Nucleus accumbens (tissue), 56 donors: ENCODE results near the gene SLC35D3.
A peak's percentile ranks its signal among the peaks of the same experiment; 100 is the strongest.
"Not testable (repeated sequence)": the region's sequence is repeated elsewhere in the genome, so short reads cannot be mapped to it uniquely, and the experiment has no call there.

Experiments
- DNase-seq, 56 donors: peaks; one replicate each; lab custom pipeline; 2025; lab: John Stamatoyannopoulos, UW

Gene SLC35D3, protein sequence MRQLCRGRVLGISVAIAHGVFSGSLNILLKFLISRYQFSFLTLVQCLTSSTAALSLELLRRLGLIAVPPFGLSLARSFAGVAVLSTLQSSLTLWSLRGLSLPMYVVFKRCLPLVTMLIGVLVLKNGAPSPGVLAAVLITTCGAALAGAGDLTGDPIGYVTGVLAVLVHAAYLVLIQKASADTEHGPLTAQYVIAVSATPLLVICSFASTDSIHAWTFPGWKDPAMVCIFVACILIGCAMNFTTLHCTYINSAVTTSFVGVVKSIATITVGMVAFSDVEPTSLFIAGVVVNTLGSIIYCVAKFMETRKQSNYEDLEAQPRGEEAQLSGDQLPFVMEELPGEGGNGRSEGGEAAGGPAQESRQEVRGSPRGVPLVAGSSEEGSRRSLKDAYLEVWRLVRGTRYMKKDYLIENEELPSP

DNA sequence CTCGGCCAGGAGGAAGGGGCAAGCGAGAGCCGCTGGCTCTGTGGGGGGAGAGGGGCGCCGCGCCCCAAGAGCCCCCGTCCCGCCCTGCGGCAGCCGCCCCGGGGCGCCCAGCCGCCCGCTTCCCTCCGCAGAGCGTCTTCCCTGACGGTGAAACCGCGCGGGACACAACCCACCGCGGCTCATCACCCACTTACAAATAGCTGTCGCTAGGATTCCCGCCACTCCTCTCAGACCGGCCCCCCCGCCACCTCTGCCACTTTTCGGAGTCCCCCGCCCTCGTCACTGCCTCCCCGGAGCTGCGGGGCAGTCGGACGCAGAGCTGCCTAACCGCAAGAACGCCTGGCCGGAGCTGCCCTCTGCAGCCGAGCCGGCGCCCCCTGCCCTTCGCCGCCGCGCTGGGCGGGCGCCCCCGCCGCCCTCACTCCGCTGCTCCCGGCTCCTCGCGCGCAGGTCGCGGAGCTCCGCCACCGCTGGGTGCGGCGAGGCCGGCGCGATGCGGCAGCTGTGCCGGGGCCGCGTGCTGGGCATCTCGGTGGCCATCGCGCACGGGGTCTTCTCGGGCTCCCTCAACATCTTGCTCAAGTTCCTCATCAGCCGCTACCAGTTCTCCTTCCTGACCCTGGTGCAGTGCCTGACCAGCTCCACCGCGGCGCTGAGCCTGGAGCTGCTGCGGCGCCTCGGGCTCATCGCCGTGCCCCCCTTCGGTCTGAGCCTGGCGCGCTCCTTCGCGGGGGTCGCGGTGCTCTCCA, at the start of gene SLC35D3:
Gene SLC35D3, plus strand, starts transcription at position 366 of the 749 bp plus-strand sequence. Its CDS starts 128 bp downstream, at position 494.
- DNase-seq = peak in 1 of 56 donors; percentile 20

DNA sequence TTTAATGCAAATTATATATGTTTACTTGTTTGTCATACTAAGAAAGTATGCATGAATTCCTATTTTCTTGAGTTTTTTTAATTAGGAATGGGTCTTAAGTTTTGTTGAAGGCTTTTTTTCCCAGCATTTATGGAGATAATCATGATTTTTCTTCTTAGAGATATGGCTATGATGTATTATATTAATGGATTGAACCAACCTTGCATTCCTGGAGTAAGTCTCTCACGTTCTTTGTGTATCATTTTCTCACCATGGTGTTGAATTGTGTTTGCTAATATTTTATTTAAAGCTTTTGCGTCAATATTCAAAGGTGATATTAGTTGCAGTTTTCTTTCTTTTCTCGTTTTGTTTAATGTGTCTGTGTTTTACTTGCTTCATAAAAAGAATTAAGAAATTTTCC, 48.4 kb upstream of the SLC35D3 start:
- no peak for DNase-seq

DNA sequence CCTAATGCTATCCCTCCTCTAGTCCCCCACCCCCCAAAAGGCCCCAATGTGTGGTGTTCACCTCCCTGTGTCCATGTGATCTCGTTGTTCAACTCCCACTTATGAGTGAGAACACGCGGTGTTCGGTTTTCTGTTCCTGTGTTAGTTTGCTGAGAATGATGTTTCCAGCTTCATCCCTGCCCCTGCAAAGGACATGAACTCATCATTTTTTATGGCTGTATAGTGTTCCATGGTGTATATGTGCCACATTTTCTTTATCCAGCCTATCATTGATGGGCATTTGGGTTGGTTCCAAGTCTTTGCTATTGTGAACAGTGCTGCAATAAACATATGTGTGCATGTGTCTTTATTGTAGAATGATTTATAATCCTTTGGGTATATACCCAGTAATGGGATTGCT, 45.6 kb upstream of the SLC35D3 start:
- DNase-seq = not testable (repeated sequence)

DNA sequence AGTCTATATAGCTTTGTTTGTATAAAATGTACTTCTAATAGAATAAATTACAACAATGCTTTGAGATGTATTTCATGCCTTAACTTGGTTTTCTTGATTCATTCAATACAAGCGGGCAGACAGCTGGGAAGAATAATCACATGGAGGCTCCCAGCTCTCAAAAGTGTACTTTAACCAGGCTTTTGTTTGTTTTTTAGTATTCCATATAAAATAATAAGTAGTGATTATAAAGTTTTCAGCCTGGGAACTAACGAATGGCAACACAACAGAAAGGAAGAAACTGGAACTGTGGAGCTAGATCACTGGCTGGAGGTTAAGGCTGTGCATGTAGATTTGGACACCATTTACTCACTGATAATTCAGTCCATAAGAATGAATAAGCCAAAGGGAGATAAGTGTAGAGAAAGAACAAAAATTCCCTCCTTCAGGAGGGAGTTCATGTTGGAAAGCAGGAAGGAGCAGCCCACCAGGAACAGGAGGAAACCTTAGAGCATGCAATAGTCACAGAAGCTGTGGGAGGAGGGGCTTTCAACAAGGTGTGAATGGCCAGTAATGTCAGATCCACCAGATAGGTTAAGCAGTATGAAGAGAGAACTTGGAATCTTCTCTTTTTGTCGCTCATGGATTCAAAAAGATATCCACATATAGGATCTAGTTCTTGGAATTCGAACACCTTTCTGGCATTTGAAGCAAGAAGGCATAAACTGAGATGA, 41.2 kb upstream of the SLC35D3 start:
- no peak for DNase-seq

DNA sequence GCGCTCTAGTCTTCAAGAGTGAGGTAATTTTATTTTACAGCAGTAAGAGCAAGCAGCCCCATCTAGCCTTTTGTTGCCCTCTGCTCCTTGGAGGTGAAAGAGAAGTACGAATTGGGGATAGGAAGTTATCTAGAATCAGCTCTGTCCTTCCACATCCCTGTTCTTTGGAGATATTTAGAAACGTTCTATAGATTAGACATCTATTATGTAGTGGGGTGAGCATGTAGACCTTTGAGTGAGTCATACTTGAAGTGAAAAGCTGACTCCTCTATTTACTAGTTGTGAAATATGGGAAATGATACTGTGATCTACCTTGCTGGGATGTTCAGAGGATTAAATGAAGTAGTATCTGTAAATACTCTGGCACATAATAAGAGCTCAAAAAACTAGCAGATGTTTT, 36.0 kb upstream of the SLC35D3 start:
- DNase-seq = no peak

DNA sequence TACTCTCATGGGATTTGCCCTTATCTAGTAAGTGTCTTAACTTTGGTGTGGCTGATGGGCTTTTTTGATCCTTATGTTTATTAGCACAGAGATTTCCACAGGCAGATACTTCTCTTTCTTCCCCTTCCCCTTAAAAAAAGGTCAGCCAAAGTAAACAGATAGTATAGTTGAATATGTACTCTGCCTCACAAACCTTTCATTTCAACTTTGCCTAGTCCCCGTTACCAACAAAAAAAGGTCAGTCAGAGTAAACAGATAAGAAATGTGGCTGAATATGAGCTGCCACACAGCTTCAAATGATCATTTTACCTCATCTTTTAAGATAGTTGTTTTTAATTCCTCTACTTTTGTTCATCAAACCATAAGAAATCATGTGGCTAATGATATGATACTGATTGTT, 34.1 kb upstream of the SLC35D3 start:
- no peak for DNase-seq

DNA sequence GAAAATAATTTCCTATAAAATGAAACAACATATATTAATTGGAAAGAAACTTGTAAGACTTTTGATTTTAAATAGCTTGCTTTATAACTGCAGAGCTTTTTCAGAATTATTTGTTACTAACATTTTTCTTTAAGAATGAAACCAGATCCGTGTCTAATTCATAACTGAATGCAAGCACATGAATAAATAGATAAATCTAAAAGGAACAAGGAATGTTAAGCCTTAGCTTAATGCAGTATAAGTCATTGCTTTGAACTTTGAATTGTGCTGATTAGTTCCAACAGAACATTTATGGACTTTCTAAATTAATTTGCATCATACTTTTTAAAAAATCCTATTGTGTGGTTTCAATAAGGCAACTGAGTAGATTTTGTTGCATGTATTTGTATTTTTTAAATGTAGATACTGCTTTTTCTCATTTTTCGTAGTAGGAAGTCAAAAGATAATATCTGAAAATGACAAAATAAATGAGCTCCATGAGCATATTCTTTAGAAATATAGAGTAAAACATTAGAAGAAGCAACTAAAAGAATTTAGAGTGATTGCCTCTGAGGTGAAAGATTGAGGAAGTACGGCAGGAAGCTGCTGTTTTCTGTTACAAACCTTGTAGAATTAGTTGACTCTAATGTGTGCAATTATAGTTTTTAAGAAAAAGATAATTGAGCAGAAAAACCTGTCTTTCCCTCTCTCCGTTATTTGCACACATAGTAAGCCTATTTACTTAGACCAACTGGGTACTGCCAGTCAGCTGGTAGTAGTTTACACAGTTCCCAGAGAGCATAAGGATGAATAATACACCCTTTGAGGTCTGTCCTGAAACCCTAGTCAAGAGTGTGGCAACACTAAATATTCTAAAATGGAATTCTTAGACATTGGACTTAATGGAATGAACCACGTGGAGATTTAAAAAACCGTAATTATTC, 32.6 kb upstream of the SLC35D3 start:
- no peak for DNase-seq

DNA sequence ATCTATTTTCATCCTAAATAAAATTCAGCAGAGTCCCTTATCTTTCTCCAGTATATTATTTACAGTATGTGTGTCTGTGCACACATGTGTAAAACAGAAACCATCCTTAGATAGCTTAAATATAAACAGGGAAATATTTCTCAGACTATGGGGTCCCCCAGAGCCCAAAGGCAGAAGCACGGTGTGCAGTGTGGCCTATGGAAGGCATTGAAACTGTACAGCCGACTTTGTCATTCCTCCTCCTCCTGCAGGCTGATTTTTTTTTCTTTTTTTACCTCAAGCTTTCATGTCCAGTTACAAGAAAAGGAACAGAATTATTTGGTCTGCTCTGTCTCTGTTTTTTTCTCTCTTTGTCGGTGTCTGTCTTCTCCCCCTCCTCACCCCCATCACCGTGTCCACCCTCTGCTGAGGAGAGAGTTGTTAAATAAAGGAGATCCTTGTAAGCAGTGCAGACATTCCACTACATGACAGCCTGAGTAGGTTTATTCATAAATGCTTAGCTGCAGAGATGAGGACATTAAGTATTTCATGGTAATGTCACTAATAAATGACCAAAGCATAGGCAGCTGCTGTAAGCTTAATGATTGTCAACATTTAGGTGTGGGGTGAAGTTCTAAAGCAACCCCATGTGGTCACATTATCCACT, 31.8 kb upstream of the SLC35D3 start:
- no peak for DNase-seq

DNA sequence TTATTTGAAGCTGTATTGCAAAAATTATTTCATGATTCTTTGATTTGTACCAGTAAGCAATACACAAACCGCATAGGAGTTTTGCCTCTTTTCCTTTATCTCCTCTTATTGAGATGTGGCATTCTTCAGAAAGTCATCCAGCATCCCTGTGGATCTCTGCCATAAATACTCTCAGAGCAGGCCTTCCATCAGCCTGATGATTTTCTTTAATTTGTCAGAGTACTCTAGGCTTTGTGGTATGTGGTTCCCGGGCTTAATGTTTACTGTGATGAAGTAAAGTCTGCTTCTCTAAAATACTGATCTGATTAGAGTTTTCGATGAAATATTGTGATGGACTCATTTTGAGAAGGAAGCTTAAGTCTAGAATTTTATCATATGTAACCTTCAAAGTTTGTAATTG, 31.1 kb upstream of the SLC35D3 start:
- DNase-seq = no peak

DNA sequence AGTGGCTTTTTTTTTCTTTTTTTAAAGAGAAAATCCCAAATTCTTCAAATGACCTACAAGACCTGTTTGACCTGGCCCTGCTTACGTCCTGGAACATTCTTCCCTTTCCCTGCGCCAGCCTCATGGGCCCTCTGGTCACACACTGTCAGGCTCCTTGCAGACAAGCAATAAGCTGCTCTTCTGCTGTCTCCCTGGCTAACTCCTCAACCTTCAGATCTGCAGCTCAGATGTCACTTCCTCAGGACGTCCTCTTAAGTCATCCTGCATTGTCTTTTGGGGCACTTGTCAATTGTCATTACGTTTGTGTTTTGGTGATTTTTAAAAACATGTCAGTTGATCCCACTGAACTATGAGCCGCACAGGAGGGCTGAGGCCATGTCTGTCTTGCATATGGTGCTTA, 28.9 kb upstream of the SLC35D3 start:
- DNase-seq = no peak

DNA sequence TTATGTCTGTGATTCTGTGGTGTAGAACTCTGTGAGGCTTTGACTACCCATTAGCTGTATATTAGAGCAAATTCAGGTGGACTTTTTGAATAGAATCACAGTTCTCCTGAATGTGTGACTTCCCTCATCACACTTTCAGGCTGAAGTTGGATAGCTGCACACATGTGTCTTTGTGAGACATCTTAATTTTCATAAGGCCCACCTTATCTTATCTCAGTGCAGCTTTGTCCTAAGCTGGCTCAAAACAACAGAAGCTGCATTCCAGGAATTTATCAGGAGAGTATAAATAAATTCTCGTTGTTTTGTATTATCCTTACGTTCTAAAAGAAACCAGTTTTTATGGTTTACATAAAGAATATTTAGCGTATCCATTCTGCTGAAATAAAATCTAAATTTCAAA, 26.2 kb upstream of the SLC35D3 start:
- no peak for DNase-seq

DNA sequence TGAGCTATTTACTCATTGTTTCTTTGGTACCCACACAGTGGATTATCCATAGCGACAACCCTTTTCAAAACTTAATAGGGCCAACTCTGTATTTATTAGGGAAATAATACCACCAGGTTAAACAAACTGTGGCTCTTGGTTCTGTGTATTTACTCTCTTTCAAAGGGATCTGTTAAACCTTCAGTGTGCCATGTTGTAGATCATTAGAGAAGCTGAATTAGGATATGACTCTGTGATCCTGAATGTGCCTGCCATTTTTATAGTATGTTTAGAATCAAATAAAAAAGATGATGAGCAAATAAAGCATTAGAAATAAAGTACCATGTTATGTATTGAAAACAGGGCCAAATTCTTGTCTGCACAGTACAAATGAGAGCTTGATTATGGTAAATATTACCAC, 25.0 kb upstream of the SLC35D3 start:
- DNase-seq = no peak

DNA sequence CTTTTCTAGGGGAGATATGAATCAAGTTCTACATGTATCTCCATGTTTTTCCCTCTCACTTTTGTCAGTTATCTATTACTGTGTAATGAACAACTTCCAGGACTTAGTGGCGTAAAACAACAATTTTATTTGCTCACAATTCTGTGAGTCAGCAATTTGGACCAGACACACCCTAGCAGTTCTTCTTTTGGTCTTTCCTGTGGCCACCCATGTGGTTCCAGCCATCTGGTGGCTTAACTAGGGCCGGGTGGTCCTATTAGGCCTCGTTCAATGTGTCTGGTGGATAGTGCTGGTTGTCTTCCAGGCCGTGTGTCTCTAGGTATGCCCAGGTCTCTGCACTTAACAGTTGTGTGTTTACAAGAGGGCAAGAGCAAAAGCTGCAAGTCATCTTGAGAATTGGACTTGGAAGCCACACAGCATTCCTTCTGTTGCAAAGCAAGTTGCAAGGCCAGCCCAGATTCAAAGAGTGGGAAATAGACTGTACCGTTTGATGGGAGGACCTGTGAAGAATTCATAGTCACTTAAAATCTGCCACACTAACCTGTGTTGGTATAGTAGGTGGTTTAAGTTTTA, 20.8 kb upstream of the SLC35D3 start:
- DNase-seq = no peak

DNA sequence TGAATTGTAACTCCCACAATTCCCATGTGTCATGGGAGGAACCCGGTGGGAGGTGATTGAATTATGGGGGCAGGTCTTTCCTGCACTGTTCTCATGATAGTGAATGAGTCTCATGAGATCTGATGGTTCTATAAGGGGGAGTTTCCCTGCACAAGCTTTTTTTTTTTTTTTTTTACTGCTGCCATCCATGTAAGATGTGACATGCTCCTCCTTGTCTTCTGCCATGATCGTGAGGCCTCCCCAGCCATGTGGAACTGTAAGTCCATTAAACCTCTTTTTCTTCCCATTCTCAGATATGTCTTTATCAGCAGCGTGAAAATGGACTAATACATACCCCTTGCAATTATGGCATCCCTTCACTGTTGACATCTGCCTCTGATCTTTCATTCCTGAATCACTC, 17.6 kb upstream of the SLC35D3 start:
- not testable (repeated sequence) for DNase-seq

DNA sequence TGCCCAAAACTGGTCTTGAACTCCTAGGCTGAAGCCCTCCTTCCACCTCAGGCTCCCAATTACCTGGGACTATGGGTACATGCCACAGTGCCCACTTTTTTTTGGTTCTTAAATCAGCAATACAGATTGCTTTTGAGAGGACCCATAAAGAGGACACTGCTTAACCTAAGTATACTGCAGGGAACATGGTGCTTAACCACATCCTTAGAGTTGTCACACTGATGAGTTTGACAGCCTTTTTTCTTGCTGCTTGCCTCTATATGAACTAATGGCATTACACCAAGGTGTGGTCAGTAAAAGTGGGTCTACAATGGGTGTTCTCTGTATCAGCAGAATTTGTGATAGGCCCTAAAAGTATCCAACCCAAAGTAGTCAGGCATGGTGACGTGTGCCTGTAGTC, 7.2 kb upstream of the SLC35D3 start:
- no peak for DNase-seq

DNA sequence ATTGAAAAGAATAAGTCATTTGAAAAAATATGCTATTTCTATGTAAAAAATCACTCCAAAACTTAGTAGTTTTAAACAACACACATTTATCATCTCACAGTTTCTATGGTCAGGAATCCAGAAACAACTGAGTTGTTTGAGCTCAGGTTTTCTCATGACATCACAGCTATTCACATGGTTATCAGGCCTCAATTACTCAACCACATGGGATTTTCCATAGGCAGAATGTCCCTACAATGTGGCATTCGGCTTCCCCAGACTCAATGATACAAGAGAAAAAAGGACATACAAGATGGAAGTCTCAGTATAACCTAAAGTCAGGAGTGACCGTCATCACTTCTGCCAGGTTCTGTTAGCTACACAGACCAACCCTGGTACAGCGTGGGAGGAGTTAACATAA, 3.4 kb upstream of the SLC35D3 start:
- DNase-seq = no peak

DNA sequence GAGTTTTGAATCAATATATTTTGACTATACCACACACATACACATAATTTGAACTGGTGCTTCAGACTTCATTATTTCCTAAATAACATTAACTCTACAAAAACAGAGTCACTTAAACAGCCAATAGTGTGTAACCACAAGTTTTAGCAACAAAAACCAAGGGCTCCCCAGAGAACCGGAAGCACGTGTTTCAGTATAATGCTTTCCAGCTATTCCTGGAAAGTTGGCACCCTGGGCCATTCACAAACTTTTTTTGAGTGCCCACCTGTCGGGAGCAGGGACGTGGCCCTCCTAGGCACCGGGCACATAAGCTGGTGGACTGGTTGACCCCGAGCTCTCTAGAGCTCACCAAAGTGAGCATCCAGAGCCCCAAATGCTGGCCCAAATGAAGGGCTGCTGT, 1.9 kb upstream of the SLC35D3 start:
- DNase-seq = no peak

DNA sequence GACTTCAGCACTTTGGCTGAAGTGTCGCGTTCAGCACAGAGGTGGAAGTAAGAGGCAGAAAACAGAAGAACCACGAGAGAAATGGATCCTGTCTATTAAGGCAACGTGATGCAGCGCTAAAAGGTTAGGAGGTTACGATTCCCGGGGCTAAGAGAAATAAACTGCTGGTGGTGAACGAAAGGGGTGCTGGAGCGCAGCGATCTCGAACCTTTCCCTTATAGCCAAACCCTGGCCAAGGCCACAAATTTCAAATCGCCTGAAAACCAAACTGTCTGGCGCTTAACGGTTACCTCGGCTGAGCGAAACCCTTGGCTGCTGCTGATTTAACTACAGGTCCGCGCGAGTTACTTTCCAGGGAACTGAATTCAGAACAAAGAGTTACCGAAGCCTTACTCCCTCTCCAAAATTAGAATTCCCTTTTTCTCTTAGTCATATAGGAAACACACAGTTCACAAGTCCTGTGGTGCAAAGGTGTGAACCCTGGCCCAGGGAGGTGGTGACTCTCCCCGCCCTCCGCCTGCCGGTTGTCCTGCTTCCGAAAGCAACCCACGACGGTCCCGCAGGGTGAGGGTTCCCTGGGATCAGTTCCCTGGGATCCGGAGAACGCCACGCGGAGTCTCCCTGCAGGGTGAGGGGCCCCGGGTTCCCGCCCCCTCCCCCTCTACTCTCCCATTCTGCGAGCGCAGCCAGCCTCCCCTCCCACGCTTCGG, 1.3 kb upstream of the SLC35D3 start:
- DNase-seq = no peak
